Epidermal melanocyte (primary cell): ENCODE data around the gene SP140L.
"Not testable (repeated sequence)": the region's sequence is repeated elsewhere in the genome, so short reads cannot be mapped to it uniquely, and the experiment has no call there.

Experiments
- DNase-seq: peaks from one replicate; pipeline ENCODE4 v3.0.0; 2011; ENCODE audit warnings: low spot score; ENCODE audit not compliant: insufficient read length

SP140L gene

DNA sequence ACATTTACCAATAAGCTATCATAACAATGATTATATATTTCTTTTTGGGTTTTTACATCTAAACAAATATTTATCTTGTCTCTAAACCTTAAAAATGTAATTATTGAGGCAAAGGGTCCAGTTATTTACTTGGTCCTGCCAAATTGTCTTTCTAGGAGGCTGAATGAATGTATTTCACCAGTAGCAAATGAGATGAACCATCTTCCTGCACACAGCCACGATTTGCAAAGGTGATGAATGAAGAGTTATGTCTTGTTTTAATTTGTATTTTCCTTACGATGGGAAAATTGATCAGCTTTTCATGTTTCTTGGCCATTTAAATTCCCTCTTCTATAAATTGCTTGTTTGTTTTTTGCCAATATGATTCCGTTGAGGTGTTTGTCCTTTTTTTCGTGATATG, 90.4 kb downstream of the SP140L start:
- DNase-seq: no peak

DNA sequence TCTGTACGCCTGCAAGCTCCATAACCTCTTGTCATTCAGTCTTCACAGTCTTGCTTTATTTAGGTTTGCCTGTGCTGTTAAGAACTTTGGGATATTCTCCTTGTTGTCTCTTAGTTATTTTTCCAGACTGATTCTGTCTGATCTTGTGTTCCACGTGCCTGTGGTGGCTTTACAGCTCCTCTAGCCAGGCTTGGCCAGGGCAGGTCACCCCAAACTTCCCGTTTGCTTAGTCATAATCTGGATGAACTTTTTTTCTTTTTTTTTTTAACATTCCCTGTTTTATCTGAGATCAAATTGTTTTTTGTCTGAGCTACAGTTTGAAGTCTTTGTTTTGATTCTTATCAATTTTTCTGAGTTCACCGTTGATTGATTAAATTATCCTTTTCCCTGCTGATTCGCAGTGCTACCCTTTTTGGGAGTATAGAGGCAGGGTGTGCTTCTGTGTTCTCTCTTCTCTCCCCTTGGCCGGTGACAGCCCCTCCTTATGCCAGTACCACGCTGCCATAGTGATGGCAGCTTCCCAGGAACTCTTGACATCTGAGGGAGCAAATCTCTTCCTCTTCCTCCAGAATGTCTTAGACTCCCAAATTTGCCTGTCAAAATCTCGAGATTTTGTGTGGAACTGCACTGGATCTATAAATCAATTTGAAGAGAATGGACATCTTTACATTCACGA, 91.5 kb downstream of the SP140L start:
- no peak for DNase-seq

DNA sequence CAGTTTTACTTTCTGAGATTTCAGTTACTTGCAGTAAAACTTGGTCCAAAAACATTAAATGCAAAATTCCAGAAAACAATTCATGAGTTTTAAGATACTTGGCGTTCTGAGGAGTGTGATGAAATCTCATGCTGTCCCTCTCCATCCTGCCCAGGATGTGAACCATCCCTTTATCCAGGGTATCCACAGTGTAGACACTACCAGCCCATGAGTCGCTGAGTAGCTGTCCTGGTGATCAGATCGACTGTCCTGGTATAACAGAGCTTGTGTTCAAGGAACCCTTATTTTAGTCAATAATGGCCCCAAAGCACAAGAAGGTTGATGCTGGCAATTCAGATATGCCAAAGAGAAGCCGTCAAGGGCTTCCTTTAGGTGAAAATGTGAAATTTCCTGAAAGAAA, 92.2 kb downstream of the SP140L start:
- no peak for DNase-seq

DNA sequence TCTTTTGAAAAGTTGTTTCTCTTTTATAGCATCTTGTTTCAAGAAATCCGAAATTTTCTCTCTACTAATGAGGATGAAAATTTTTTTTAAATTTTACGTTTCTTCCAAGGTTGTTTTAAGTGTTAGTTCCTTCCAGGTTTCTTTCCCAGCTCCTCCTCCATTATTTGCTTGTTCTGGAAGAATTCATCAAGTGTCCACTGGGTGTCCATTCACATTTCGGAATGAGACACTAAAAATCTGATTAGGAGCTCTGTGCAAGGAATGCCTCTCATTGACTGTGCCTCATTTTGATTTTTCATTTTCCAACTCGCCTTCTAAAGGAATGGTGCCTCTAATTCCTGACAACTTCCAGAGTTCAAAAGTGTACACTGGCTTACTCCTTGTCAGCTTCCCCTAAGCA, 95.2 kb downstream of the SP140L start:
- no peak for DNase-seq

DNA sequence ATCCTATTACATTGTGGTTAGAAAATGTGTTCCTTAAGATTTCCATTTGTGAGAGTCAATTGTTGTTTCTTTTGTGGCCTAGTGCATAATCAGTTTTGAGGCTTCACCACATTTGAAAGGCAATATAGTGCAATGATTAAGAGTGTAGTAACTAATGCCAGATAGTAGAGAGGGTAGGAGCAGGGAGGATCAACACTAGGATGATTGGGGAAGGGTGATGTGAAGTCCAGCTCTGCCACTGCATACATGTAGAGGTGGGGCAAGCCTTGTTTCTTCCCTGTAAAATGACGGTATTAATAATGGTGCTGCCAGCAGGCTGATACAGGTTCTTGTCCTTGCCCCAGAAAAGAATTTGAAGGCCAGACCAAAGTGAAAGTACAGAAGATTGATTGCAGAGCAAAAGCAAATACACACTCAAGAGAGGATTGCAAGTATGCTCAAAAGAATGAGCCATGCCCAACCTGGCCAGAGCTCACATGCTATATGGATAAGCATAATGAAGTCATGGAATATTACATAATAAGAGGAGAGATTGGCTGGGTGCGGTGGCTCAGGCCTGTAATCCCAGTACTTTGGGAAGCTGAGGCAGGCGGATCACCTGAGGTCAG, 97.0 kb downstream of the SP140L start:
- DNase-seq: no peak

DNA sequence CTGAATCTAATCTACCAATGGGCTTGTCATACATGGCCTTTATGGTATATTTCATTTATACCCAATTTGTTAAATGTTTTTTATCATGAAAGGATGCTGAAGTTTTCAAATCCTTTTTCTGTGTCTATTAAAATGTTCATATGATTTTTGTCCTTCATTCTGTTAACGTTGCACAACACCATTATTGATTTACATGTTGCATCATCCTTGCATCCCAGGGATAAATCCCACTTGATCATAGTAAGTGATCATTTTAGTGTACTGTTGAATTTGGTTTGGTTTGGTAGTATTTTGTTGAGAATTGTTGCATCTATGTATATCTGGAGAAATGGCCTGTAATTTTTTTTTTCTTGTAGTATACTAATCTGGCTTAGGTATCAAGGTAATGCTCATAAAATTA, 98.4 kb downstream of the SP140L start:
- DNase-seq: no peak

DNA sequence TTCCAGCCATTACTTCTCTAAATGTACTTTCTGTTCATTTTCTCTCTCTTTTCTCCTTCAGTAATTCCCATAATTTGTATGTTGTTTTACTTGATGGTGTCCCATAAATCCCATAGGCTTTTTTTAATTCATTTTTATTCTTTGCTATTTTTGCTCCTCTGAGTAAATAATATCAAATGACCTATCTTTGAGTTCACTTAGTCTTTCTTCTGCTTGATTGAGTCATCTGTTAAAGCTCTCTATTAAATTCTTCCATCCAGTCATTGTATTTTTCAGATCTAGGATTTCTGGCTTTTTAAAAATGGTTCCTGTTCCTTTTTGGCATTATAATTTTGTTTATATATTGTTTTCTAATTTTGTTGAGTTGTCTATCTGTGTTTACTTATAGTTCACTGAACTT, 102.5 kb downstream of the SP140L start:
- DNase-seq: no peak

DNA sequence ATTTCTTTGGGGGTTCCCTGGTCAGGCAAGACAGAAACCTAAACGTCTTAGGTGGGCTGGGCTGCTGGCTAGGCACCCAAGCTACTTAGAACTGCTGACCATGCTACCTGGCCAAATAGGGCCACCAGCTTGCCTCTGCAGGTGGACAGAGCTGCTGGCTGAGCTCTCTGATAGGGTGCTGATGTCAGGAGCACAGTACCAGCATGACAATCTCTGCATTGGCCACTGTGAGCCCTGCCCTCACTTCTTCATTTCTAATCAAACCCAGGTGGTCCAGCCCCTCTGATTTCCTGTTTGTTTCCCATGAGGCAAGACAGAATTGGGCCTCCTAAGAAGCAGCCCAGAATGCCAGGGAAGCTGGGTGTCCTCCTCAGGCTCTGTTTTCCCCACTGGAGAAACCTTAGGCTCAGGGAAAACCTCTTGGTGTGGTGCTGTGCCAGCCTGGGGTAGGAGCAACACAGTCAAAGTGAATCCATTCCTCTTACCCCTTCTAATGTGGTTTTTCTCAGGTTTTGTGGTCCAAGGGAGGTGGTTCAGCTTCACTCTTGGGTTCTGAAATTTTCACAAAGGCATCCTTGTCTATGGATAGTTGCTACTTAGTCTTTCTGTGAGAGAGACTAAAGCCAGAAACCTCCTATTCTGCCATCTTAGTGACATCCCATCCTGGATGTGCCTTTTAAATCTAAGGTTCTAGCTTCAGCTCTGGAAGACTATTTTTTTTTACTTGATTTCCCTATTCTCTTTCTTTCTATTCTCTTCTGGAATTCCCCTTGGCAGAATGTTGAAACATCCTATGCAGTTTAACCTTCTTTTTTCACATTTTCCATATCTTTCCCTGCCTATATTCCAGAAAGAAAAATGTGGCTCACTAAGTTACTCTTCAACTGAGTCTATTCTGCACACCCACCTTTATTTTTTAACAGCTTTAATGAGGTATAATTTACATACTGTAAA, 104.2 kb downstream of the SP140L start:
- no peak for DNase-seq

DNA sequence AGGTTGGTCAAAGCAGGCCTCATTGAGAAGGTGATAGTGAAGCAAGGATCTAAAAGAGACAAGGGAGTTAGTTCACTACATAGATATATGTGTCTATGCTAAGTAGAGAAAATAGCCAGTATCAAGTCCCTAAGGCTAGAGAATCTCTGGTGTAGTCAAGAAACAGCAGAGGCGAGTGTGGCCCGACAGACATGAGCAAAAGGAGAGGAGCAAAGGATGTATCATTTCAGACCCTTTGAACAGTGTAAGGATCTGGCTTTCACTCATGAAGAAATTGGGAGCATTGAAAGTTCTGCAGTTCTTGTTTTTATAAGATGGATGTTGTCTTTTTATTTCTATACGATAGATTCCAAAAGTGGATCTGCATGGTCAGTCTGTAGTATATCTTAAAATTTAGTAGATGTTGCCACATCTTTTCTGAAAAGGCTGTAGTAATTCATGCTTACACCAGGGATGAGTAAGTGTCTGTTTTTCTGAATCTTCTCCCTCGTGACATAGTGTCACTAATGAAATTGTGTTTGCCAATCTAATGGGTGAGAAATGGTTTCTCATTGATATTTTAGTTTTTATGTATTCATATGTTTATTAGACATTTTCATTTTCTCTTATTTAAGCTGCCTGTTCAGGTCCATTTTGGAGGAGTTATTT, 107.8 kb downstream of the SP140L start:
- DNase-seq: no peak

DNA sequence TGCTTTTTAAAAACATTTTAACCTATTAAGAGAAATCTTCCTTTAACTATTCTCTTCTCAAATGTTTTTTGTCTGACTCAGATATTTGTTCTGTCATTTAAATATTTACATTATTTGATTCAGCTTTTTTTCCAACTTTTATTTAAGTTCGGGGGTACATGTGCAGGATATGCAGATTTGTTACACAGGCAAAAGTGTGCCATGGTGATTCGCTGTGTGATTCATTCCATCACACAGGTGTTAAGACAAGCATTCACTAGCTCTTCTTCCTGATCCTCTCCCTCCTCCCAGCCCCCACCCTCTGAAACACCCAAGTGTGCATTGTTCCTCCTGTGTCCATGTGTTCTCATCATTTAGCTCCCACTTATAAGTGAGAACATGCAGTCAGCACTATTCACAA, 108.4 kb downstream of the SP140L start:
- no peak for DNase-seq

DNA sequence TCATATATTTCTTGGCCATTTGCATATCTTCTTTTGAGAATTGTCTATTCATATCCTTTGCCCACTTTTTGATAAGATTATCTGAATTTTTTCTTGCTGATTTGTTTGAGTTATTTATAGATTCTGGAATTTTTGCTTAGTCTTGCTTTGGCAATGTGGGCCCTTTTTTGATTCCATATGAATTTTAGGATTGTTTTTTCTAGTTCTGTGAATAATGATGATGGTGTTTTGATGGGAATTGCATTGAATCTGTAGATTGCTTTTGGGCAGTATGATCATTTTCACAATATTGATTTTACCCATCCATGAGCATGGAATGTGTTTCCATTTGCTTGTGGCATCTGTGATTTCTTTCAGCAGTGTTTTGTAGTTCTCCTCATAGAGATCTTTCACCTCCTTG, 112.1 kb downstream of the SP140L start:
- DNase-seq: not testable (repeated sequence)

DNA sequence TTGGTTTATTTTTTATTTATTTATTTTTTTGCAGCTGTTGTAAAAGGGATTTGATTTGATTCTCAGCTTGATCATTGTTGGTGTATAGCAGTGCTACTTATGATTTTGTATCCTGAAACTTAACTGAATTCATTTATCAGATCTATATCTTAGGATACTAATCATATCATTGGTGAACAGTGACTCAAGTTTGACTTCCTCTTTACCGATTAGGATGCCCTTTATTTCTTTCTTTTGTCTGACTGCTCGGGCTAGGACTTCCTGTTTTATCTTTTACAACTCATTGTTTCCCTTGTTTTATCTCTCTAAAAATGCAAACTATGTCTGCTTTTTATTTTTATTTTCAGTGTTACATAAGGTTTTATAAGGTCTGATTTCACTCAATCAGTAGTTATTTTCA, 112.6 kb downstream of the SP140L start:
- DNase-seq: no peak

DNA sequence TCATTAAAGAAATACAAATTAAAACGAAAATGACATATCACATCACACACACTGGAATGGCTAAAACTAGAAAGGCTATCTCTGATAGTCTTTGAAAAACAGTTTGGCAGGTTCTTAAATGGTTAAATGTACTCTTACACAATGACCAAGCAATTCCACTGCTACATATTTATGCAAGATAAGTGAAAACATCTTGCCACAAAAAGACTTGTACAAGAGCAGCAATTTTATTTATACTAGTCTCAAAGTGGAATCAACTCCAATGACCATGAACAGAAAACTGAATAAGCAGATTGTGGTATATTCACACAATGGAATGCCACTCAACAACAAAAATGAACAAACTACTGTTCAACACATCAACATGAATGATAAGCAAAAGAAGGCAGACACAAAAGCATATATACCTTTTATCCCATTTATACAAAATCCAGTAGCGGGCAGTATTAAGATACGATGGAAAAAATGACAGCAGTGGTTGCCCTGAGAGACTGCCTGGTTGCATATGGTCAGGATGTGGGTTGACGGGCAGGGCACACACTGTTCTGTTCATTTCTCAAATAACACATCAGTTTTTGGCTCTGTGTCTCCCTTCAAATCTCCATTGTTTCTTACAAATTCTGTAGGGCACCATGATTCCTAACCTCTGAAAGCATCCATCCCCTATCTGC, 114.4 kb downstream of the SP140L start:
- DNase-seq: no peak

DNA sequence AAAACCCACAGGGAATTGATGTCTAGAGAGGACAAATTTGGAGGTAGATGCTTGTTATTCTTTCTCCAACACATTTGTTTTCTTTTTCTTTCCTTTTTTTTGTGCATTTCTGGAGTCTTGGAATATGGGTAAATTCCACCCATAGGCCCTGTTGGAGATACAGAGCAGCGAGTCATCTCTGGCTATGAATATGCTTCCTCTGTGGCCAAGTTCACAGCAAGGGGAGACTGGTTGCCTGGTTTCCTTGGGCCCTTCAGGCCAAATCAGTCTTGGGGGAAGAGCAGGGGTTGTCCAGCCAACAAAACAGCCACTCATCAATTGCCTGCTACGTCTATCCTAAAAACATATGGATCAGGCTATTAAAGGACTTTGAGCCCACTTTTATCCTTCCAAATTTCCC, 116.5 kb downstream of the SP140L start:
- no peak for DNase-seq

DNA sequence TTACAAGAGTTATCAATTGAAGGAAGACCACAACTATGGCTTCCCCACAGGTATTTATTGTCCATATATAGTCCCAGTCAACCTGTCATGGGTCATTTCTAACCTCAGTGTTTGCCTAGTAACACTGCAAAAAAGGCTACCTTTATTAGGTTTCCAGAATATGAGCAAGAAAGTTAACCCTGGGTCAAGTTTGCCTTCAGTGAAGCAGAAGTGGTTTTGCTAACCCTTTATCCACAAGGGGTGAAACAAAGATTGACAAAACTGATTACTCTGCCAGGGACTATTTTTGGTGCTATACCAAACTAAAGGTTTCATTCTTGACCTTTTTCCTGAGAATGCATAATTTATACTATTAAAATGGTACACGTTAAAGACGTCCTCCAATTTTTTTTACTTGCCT, 117.8 kb downstream of the SP140L start:
- DNase-seq: no peak

DNA sequence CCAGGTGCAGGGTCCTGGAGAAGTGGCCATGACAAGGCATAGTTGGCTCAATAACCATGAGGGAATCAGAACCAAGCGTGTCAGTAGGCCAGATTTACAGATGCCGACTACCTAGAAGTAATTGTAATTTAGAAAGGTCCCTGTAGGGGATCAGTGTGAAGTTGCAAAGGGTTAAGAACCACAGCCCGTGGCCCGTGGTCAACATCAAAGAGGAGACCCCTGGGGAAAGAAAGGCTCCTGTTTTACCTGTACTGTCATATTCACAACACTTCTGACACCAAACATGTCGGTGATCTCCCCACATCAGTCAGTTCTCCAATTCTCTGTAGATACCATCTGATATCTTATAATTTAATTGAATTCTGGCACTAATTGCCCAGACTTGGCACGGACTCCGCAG, 120.0 kb downstream of the SP140L start:
- DNase-seq: no peak

DNA sequence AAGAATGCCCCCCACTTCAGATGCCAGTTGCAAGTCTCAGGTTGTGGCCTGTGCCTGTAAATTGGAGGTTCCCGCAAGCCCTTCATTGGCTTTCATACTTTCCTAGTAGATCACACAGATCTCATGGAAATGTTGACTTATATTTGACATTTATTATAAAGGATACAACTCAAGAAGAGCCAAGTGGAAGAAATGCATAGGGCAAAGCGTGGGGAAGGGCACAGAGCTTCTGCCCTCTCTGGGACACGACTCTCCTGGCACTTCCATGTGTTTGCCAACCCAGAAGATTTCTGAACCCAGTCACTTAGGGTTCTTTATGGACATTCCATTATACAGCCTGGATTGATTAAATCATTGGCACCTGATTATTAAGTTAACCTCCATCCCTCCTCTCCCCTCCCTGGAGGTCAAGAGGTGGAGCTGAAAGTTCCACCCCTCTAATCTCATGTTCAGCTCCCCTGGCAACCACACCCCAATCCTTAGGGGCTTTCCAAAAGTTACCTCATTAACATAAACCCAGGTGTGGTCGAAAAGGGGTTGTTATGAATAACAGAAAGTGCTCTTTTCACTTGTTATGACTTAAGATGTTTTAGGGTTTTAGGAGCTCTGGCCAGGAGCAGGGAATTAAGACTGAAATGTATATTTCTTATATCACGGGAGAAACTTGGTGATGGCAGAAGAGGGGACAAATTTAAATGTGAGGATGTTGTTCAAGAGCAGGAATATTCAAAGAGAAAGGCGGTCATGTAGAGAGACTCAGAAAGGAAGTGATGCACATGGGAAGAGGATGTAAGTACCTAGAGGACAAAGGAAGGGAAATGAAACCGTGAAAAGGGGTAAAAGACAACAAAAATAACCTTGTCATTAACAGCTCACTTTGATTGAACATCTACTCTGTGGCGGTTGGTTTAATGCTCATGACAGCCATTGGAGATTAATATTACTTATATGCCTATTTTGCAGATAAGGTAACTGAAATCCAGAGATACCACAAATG, 120.8 kb downstream of the SP140L start:
- no peak for DNase-seq

DNA sequence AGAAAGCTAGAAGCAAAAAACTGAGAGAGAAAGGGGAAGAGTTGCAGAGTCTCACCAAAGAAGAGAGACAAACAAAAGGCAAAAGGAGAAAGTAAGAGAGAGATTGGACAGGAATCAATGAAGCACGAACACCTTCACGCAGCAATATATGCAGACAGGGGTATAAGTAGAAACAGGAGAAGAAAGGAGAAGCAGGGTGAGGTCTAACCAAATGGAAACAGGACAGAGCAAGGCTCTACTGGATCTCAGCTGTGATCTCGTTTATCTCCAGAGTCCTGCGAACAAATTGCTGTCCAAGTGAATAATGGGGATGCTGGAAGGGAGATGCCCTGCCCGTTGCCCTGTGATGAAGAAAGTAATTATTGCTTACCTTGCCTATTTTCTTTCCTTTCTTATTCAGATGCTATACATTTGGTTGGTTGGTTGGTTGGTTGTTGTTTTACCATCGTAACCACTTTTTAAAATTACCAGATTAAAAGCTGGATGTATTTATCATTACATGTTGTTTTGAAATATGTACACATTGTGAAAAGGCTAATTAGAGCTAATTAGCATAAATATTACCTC, 123.0 kb downstream of the SP140L start:
- DNase-seq: no peak

DNA sequence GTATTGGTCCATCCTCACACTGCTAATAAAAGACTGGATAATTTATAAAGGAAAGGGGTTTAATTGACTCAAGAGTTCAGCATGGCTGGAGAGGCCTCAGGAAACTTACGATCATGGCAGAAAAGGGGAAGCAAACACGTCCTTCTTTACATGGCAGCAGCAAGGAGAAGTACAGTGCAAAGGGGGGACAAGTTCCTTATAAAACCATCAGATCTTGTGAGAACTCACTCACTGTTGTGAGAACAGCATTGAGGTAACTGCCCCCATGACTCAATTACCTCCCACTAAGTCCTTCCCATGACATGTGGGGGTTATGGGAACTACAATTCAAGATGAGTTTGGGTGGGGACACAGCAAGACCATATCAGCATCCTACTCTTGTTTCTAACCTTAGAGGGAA, 126.0 kb downstream of the SP140L start:
- no peak for DNase-seq
